Transverse colon (tissue), 4 donors: Measurements from ENCODE around the gene TMEM245.

Experiments used
- POLR2A ChIP-seq: fragments of 450-650 bp; IDR thresholded peaks from one replicate; pipeline ENCODE4 v1.6.1; 2016; ENCODE audit warnings: antibody characterized with exemption, mild to moderate bottlenecking, moderate library complexity
- POLR2AphosphoS5 ChIP-seq, 3 donors: sonication (generic); formaldehyde crosslinking; IDR thresholded peaks; one replicate each; pipeline ENCODE4 v1.6.1; 2016; ENCODE audit warnings: antibody characterized with exemption in 3 of 3
- TF ChIP-seq, protein P1 (sequence below), 5 experiments: fragments of 200-600 bp in 3 of 5; fragments of 450-650 bp in 2 of 5; sonication (generic) in 3 of 5; IDR thresholded peaks; 1 replicate in 2 of 5; 2 replicates in 3 of 5; pipeline ENCODE4 v1.5.1; 2016 to 2017; ENCODE audit warnings: antibody characterized with exemption in 5 of 5, inconsistent platforms in 3 of 5, mild to moderate bottlenecking in 2 of 5, moderate library complexity in 1 of 5

DNA sequence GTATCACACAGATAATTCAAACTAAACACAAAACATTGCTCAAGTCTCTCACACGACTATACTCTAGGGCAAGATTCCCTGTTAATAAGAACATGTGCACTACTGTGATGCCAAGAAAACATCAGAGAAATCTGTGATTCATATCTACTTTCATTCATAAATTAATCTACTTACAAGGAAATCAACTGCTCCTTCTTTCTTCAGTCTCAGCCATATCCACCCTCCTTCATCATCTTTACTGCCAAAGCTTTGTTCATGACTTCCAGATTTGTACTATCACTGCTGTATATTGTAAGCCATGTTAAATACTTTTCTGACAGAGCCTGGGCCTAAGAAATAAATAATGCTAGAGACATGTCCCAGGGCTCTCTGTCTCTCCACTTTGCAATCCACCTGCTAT lies 141.5 kb downstream of the TMEM245 start:
- no peak for TF ChIP-seq POLR2A
- TF ChIP-seq, protein P1, sequence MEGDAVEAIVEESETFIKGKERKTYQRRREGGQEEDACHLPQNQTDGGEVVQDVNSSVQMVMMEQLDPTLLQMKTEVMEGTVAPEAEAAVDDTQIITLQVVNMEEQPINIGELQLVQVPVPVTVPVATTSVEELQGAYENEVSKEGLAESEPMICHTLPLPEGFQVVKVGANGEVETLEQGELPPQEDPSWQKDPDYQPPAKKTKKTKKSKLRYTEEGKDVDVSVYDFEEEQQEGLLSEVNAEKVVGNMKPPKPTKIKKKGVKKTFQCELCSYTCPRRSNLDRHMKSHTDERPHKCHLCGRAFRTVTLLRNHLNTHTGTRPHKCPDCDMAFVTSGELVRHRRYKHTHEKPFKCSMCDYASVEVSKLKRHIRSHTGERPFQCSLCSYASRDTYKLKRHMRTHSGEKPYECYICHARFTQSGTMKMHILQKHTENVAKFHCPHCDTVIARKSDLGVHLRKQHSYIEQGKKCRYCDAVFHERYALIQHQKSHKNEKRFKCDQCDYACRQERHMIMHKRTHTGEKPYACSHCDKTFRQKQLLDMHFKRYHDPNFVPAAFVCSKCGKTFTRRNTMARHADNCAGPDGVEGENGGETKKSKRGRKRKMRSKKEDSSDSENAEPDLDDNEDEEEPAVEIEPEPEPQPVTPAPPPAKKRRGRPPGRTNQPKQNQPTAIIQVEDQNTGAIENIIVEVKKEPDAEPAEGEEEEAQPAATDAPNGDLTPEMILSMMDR (IDR thresholded peaks at IDR 0.05) = no peak
- no peak for TF ChIP-seq POLR2AphosphoS5 (IDR thresholded peaks at IDR 0.05)
